ENCODE measurements around the gene DUOX1.

DNA sequence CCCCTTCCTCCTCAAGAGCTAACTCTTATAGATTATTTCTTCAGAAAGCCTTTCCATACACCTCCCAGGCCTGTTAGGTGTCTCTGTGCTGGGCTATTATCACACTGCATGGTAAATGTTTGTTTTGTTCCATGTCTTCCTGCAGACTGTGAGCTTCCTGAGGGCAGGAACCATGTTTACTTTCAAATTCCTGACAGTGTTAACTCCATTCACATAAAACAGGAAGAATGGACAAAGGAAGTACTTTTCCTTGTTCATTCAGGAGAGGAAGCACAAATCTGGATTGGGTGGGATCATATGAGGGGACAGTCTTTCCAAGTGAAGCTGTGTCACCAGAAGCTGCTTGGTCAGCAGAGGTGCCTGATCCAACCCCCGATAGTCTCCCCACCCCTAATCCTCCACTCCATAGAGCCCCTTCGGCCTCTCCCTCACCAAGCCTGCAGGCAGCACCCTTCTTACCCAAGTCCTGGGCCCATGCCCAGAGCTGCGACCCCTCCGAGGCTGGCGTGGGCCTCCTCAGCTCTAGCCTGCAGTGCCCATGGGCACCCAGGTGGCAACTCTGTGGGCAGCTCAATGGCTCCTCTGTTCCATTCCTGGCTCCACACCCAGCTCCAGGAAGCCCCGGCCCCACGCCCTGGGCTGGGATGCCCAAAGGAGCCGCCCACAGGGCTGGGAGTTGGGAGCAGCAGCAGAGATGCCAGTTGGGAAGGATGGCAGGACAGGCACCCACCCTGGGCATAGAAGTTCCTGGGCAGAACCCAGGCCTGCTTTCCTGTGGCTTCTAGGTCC lies 51.0 kb downstream of the DUOX1 start:
- TF ChIP-seq CTCF (IDR thresholded peaks at IDR 0.05) (no peak), POLR2A (IDR thresholded peaks at IDR 0.05) (no peak)
